CD8-positive, alpha-beta memory T cell (primary cell): ENCODE results near the gene CLDN5. TPM values are rescaled to one million over a fixed set of nuclear protein-coding genes. Genes with fewer than 3 reads are reported as not detected.
A peak's percentile ranks its signal among the peaks of the same experiment; 100 is the strongest.

Experiments used
- CTCF ChIA-PET: fragments of 350-600 bp; sonication (Branson Sonifier 250); formaldehyde crosslinking; loops from one replicate; lab custom pipeline; 2021; ENCODE audit warnings: antibody characterized with exemption; lab: Charles Lee
- POLR2A ChIA-PET: fragments of 350-600 bp; sonication (Branson Sonifier 250); formaldehyde crosslinking; loops from one replicate; lab custom pipeline; 2021; ENCODE audit warnings: antibody characterized with exemption; lab: Charles Lee
- DNase-seq, 5 donors: peaks; one replicate each; pipeline versions ENCODE4 v3.0.0 to v3.0.0-alpha.2; 2020 to 2022; ENCODE audit warnings: mixed read lengths in 1 of 5
- H3K27ac ChIP-seq: one replicate; pipeline ENCODE4 v1.7.0; 2013; ENCODE audit warnings: low read depth, mild to moderate bottlenecking, low read length, moderate library complexity
- H3K27me3 ChIP-seq: 2 replicates; pipeline ENCODE4 v1.7.0; 2013; ENCODE audit warnings: low read length, mild to moderate bottlenecking; ENCODE audit not compliant: insufficient read depth, poor library complexity, severe bottlenecking
- H3K36me3 ChIP-seq: 2 replicates; pipeline ENCODE4 v1.7.0; 2013; ENCODE audit warnings: mild to moderate bottlenecking, low read length, moderate library complexity; ENCODE audit not compliant: insufficient read depth
- H3K4me1 ChIP-seq: 2 replicates; pipeline ENCODE4 v1.7.0; 2013; ENCODE audit warnings: mild to moderate bottlenecking, low read length, moderate library complexity; ENCODE audit not compliant: insufficient read depth
- H3K4me3 ChIP-seq: 2 replicates; pipeline ENCODE4 v1.7.0; 2013; ENCODE audit warnings: mild to moderate bottlenecking, low read length
- H3K9me3 ChIP-seq: 2 replicates; pipeline ENCODE4 v1.7.0; 2013; ENCODE audit warnings: mild to moderate bottlenecking, low read length
- H3K27ac Mint-ChIP-seq, 8 donors: one replicate each; pipeline ENCODE4 v1.8.0; 2020 to 2021; ENCODE audit warnings: mixed read lengths in 8 of 8, mild to moderate bottlenecking in 6 of 8, inconsistent platforms in 3 of 8, moderate library complexity in 3 of 8
- H3K27me3 Mint-ChIP-seq, 2 donors: one replicate each; pipeline ENCODE4 v1.8.0; 2020 to 2021; ENCODE audit warnings: mixed read lengths in 2 of 2, mild to moderate bottlenecking in 1 of 2, moderate library complexity in 1 of 2
- H3K36me3 Mint-ChIP-seq, 3 donors: one replicate each; pipeline ENCODE4 v1.8.0; 2020 to 2021; ENCODE audit warnings: mixed read lengths in 3 of 3, inconsistent platforms in 1 of 3, mild to moderate bottlenecking in 1 of 3
- H3K4me1 Mint-ChIP-seq, 3 donors: one replicate each; pipeline ENCODE4 v1.8.0; 2020 to 2021; ENCODE audit warnings: mixed read lengths in 3 of 3, inconsistent platforms in 1 of 3, mild to moderate bottlenecking in 1 of 3
- H3K4me3 Mint-ChIP-seq, 7 donors: one replicate each; pipeline ENCODE4 v1.8.0; 2020 to 2021; ENCODE audit warnings: mixed read lengths in 7 of 7, mild to moderate bottlenecking in 6 of 7, moderate library complexity in 4 of 7, inconsistent platforms in 2 of 7
- H3K9me3 Mint-ChIP-seq, 5 donors: one replicate each; pipeline ENCODE4 v1.8.0; 2020 to 2022; ENCODE audit warnings: mixed read lengths in 5 of 5, mild to moderate bottlenecking in 3 of 5, moderate library complexity in 2 of 5, inconsistent platforms in 1 of 5
- polyA plus RNA-seq: library from polyadenylated mRNA; unstranded; fragments of 300-500 nt; fragmentation: Illumina TruSeq; gene quantifications from one replicate; pipeline ENCODE4 v1.2.3, GENCODE V29; 2021
- total RNA-seq, 2 experiments: library from RNA; stranded (reverse); gene quantifications; one replicate each; pipeline ENCODE4 v1.2.3, GENCODE V29; 2021

CLDN5 gene
- total and polyA plus RNA-seq, 3 experiments from 2014 or later = not detected

GRCh38 chr22:19509923-19510322 lies 14.3 kb downstream of the CLDN5 start:
- H3K9me3 Mint-ChIP-seq = no peaks in the 10 kb centered on the region
- H3K36me3 ChIP-seq = no peaks in the 10 kb centered on the region
- POLR2A ChIA-PET = no interaction called here
- no peaks in the 10 kb centered on the region for H3K36me3 Mint-ChIP-seq
- H3K27ac ChIP-seq = no peak overlapping the region
- no peak overlapping the region for H3K4me3 Mint-ChIP-seq
- no peaks in the 10 kb centered on the region for H3K27me3 Mint-ChIP-seq
- no peaks in the 10 kb centered on the region for H3K27me3 ChIP-seq
- DNase-seq = no peak
- H3K4me1 ChIP-seq = peaks cover 11% of the 10 kb centered on the region
- no peak overlapping the region for H3K4me3 ChIP-seq
- CTCF ChIA-PET = no interaction called here
- no peak overlapping the region for H3K27ac Mint-ChIP-seq
- no peaks in the 10 kb centered on the region for H3K9me3 ChIP-seq
- H3K4me1 Mint-ChIP-seq = peaks cover 9 to 12% (median 10%) of the 10 kb centered on the region in 3 donors

DNA sequence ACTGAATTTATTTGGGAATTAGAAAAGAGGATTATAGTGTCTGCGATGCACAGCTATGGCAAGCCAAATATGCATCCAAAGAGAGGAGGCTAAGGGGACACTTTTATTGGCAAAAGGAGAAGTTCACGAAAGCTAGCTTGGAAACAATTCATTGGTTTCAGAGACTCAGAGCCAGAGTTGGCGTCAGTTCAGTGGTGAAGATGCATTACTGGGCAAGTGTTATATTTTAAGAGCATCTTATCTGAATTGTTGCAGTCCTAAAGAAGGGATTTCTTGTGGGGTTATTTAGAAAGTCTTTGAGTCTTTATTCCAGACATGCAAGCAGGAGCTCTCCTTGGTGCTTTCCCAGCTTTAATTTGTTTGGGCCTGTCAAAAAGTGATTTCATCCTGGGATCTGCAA lies 15.0 kb downstream of the CLDN5 start:
- Histone ChIP-seq H3K36me3 (no peaks in the 10 kb centered on the region), H3K4me3 (no peak overlapping the region), H3K9me3 (no peaks in the 10 kb centered on the region), H3K27ac (no peak overlapping the region), H3K27me3 (no peaks in the 10 kb centered on the region), H3K4me1 (peaks cover 13% of the 10 kb centered on the region)
- Mint-ChIP-seq H3K27me3 (no peaks in the 10 kb centered on the region), H3K27ac (no peak overlapping the region), H3K9me3 (no peaks in the 10 kb centered on the region), H3K36me3 (no peaks in the 10 kb centered on the region), H3K4me3 (no peak overlapping the region), H3K4me1 (peaks cover 10 to 16% (median 10%) of the 10 kb centered on the region in 3 donors)
- ChIA-PET POLR2A (no interaction called here), CTCF (no interaction called here)
- no peak for DNase-seq

- H3K27me3 Mint-ChIP-seq = no peaks in the 10 kb centered on the region
- Histone ChIP-seq H3K27ac (no peak overlapping the region), H3K9me3 (no peaks in the 10 kb centered on the region), H3K27me3 (no peaks in the 10 kb centered on the region), H3K4me1 (peaks cover 13% of the 10 kb centered on the region), H3K4me3 (no peak overlapping the region), H3K36me3 (no peaks in the 10 kb centered on the region)
- H3K9me3 Mint-ChIP-seq = no peaks in the 10 kb centered on the region
- no peak overlapping the region for H3K27ac Mint-ChIP-seq
- peak in 1 of 5 donors; percentile 39 for DNase-seq
- H3K4me3 Mint-ChIP-seq = no peak overlapping the region
- H3K36me3 Mint-ChIP-seq = no peaks in the 10 kb centered on the region
- peaks cover 10 to 16% (median 10%) of the 10 kb centered on the region in 3 donors for H3K4me1 Mint-ChIP-seq
- ChIA-PET CTCF (no interaction called here), POLR2A (no interaction called here)
Observed at GRCh38 chr22:19508024-19508776, 16.0 kb downstream of the CLDN5 start.

DNA sequence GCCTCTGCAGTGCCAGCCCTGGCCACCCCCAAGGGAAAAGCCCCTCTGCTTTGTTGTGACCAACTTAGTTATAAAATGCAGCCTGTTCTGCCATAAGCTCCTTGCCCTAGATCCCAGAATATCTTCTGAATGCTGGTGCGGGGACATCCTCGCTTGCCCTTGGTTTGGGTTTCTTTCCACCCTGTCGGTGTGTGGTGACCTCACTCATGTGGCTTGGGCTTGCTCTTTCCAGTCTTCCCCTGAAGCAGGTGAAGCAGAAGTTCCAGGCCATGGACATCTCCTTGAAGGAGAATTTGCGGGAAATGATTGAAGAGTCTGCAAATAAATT lies 16.7 kb downstream of the CLDN5 start:
- Histone ChIP-seq H3K27me3 (no peaks in the 10 kb centered on the region), H3K36me3 (no peaks in the 10 kb centered on the region), H3K9me3 (no peaks in the 10 kb centered on the region), H3K4me3 (no peak overlapping the region), H3K4me1 (peaks cover 13% of the 10 kb centered on the region), H3K27ac (no peak overlapping the region)
- no peak overlapping the region for H3K4me3 Mint-ChIP-seq
- H3K36me3 Mint-ChIP-seq = no peaks in the 10 kb centered on the region
- CTCF ChIA-PET = no interaction called here
- no peaks in the 10 kb centered on the region for H3K27me3 Mint-ChIP-seq
- DNase-seq = no peak
- H3K4me1 Mint-ChIP-seq = peaks cover 10 to 16% (median 10%) of the 10 kb centered on the region in 3 donors
- no peaks in the 10 kb centered on the region for H3K9me3 Mint-ChIP-seq
- POLR2A ChIA-PET = no interaction called here
- H3K27ac Mint-ChIP-seq = peak overlapping the region in 1 of 8 donors; percentile 87

DNA sequence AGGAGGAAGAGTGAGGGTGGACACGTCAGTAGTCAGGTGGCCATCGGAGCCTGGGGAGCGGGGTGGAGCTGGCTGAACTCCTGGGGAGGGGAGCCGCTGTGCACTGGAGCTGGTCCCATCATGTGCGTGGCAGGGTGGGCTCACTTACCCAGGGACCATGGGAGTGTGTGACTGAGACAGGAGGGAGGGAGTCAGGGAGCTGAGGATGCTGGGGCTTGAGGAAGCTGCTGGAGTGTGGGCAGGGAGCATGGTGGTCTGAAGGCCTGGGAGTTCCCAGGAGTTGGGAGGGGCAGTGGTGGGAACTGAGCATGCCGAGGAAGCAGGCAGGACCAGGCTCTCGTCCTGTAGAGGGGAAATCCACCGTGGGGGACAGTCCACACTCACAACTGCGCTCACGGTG lies 18.0 kb downstream of the CLDN5 start:
- Mint-ChIP-seq H3K4me3 (no peak overlapping the region), H3K27me3 (no peaks in the 10 kb centered on the region), H3K4me1 (peaks cover 10 to 16% (median 10%) of the 10 kb centered on the region in 3 donors), H3K36me3 (no peaks in the 10 kb centered on the region), H3K9me3 (no peaks in the 10 kb centered on the region), H3K27ac (peak overlapping the region in 4 of 8 donors; percentile 4 to 72 (median 66))
- Histone ChIP-seq H3K27ac (no peak overlapping the region), H3K36me3 (no peaks in the 10 kb centered on the region), H3K9me3 (no peaks in the 10 kb centered on the region), H3K27me3 (no peaks in the 10 kb centered on the region), H3K4me3 (no peak overlapping the region), H3K4me1 (peaks cover 13% of the 10 kb centered on the region)
- DNase-seq = no peak
- CTCF ChIA-PET = no interaction called here
- POLR2A ChIA-PET = no interaction called here

DNA sequence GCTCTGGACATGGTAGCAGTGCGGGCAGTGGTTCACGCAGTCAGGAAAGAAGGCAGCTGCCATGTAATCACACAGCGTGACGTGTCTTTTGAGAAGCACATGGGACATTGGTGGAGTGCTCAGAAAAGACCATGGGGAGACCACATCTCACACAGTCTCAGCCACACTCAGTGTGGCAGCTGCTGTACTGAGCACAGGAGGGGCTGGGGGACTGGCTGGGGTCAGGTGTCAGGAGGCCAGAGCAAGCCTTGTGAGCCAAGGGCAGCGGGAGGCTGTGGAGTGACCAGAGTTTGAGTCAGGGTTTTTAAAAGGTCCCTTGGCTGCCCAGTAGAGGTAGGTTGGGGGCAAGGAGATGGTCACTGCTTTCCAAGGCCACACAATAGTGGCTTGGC lies 18.5 kb downstream of the CLDN5 start:
- Histone ChIP-seq H3K27me3 (no peaks in the 10 kb centered on the region), H3K4me1 (peaks cover 13% of the 10 kb centered on the region), H3K4me3 (no peak overlapping the region), H3K36me3 (no peaks in the 10 kb centered on the region), H3K27ac (no peak overlapping the region), H3K9me3 (no peaks in the 10 kb centered on the region)
- no peaks in the 10 kb centered on the region for H3K36me3 Mint-ChIP-seq
- H3K4me1 Mint-ChIP-seq = peaks cover 10 to 16% (median 10%) of the 10 kb centered on the region in 3 donors
- ChIA-PET POLR2A (no interaction called here), CTCF (no interaction called here)
- peak overlapping the region in 1 of 7 donors; percentile 29 for H3K4me3 Mint-ChIP-seq
- no peaks in the 10 kb centered on the region for H3K9me3 Mint-ChIP-seq
- peak overlapping the region in 3 of 8 donors; percentile 4 to 72 (median 70) for H3K27ac Mint-ChIP-seq
- no peaks in the 10 kb centered on the region for H3K27me3 Mint-ChIP-seq
- no peak for DNase-seq

- Mint-ChIP-seq H3K27me3 (no peaks in the 10 kb centered on the region), H3K27ac (peak overlapping the region in 3 of 8 donors; percentile 45 to 89 (median 47)), H3K9me3 (no peaks in the 10 kb centered on the region), H3K4me3 (peak overlapping the region in 1 of 7 donors; percentile 29), H3K36me3 (no peaks in the 10 kb centered on the region), H3K4me1 (peaks cover 10 to 16% (median 10%) of the 10 kb centered on the region in 3 donors)
- Histone ChIP-seq H3K4me3 (no peak overlapping the region), H3K4me1 (peaks cover 13% of the 10 kb centered on the region), H3K9me3 (no peaks in the 10 kb centered on the region), H3K36me3 (no peaks in the 10 kb centered on the region), H3K27me3 (no peaks in the 10 kb centered on the region), H3K27ac (no peak overlapping the region)
- ChIA-PET POLR2A (no interaction called here), CTCF (no interaction called here)
- peak in 1 of 5 donors; percentile 10 for DNase-seq
Observed at GRCh38 chr22:19504900-19505734, 19.1 kb downstream of the CLDN5 start.

DNA sequence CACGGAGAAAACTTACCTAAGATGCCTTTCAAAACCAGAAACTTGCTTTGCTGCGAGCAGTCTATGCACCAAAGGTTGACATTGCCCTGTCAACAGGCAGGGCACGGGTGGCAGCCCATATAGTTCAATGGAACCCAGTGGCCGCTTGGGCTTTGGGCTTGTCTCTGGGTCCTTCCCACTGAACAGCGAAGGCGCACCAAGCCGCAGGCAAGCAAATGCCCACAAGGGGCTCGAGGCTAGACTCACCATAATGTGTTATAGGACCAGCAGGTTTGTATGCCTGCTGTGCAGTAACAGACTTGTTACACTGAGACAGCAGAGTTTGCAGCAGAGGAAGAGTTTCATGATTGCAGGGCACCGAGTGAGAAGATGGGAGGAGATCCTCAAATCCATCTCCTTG lies 20.3 kb downstream of the CLDN5 start:
- Mint-ChIP-seq H3K36me3 (no peaks in the 10 kb centered on the region), H3K27ac (no peak overlapping the region), H3K9me3 (no peaks in the 10 kb centered on the region), H3K27me3 (no peaks in the 10 kb centered on the region), H3K4me1 (peaks cover 10 to 16% (median 10%) of the 10 kb centered on the region in 3 donors), H3K4me3 (no peak overlapping the region)
- H3K27ac ChIP-seq = no peak overlapping the region
- ChIA-PET POLR2A (no interaction called here), CTCF (no interaction called here)
- no peaks in the 10 kb centered on the region for H3K9me3 ChIP-seq
- H3K27me3 ChIP-seq = no peaks in the 10 kb centered on the region
- no peak for DNase-seq
- H3K4me3 ChIP-seq = no peak overlapping the region
- H3K36me3 ChIP-seq = no peaks in the 10 kb centered on the region
- peaks cover 13% of the 10 kb centered on the region for H3K4me1 ChIP-seq
